Panc1 (cell line): Measurements from ENCODE around the gene FARSA. TPM values are rescaled to one million over a fixed set of nuclear protein-coding genes. Genes with fewer than 3 reads are reported as not detected.
"Not testable (repeated sequence)": the region's sequence is repeated elsewhere in the genome, so short reads cannot be mapped to it uniquely, and the experiment has no call there.

Source experiments
- ATAC-seq: fragments of 200-7000 bp; cut with Tn5 transposase; 2 replicates; pipeline ENCODE4 v1.9.1; 2020; ENCODE audit warnings: mild to moderate bottlenecking, moderate library complexity
- BruUV-seq: library from RNA; stranded (reverse); fragments of 400-500 nt; replicated peaks from 2 replicates; lab custom pipeline; 2021; lab: Mats Ljungman, UMichigan
- CTCF ChIA-PET: fragments of 300-600 bp; sonication (Branson Sonifier 250); formaldehyde crosslinking; loops from one replicate; lab custom pipeline; 2022; ENCODE audit warnings: antibody characterized with exemption; lab: Charles Lee
- POLR2A ChIA-PET: fragments of 300-600 bp; sonication (Branson Sonifier 250); formaldehyde crosslinking; loops from one replicate; lab custom pipeline; 2022; ENCODE audit warnings: antibody characterized with exemption; lab: Charles Lee
- DNase-seq: peaks from one replicate; pipeline ENCODE4 v3.0.0-alpha.2; 2010; ENCODE audit warnings: low read depth, low spot score
- H3K27ac ChIP-seq: 2 replicates; pipeline ENCODE4 v1.5.1; 2011; ENCODE audit warnings: mild to moderate bottlenecking, low read length, inconsistent platforms
- H3K27me3 ChIP-seq: fragments of 200-500 bp; sonication (Bioruptor generic); 2 replicates; pipeline ENCODE4 v1.6.0; 2014; ENCODE audit warnings: low read length, inconsistent platforms; ENCODE audit not compliant: control insufficient read depth, insufficient read depth
- H3K36me3 ChIP-seq: fragments of 200-500 bp; sonication (Bioruptor generic); 2 replicates; pipeline ENCODE4 v1.5.1; 2014; ENCODE audit warnings: inconsistent platforms, mild to moderate bottlenecking, low read length, moderate library complexity; ENCODE audit not compliant: control insufficient read depth, insufficient read depth
- H3K4me1 ChIP-seq: 2 replicates; pipeline ENCODE4 v1.5.1; 2011; ENCODE audit warnings: inconsistent platforms, mild to moderate bottlenecking, low read length, moderate library complexity; ENCODE audit not compliant: control insufficient read depth, insufficient read depth
- H3K4me3 ChIP-seq, 2 experiments: 2 replicates each; pipeline ENCODE4 v1.5.1; 2011 to 2012; ENCODE audit warnings: low read depth in 2 of 2, low read length in 2 of 2, mild to moderate bottlenecking in 2 of 2, inconsistent platforms in 1 of 2, moderate library complexity in 1 of 2
- H3K9me3 ChIP-seq: fragments of 200-500 bp; sonication (Bioruptor generic); 2 replicates; pipeline ENCODE4 v1.5.1; 2014; ENCODE audit warnings: low read depth, mild to moderate bottlenecking, inconsistent platforms, low read length, moderate library complexity; ENCODE audit not compliant: control insufficient read depth, insufficient read depth
- POLR2AphosphoS5 ChIP-seq: IDR thresholded peaks from 2 replicates; pipeline ENCODE4 v1.6.1; 2012; ENCODE audit warnings: mild to moderate bottlenecking, low read depth, low read length, moderate library complexity
- REST ChIP-seq, 2 experiments: IDR thresholded peaks; 2 replicates each; pipeline ENCODE4 v1.6.1; 2011 to 2012; ENCODE audit warnings: low read depth in 2 of 2, control low read depth in 1 of 2, low read length in 1 of 2, mild to moderate bottlenecking in 1 of 2, moderate library complexity in 1 of 2; ENCODE audit not compliant: insufficient read depth in 1 of 2
- SIN3A ChIP-seq: IDR thresholded peaks from 2 replicates; pipeline ENCODE4 v1.6.1; 2012; ENCODE audit warnings: low read depth, mild to moderate bottlenecking, low read length, moderate library complexity, borderline replicate concordance; ENCODE audit not compliant: insufficient read depth
- in situ Hi-C: cut with HindIII; loops from 2 replicates; pipeline ENCODE4 v1.10.0; 2016; ENCODE audit warnings: low sequenced_read_pairs, low pct_unique_long_range_greater_than_20kb
- intact Hi-C: fragments of 100-400 bp; cut with micrococcal nuclease; formaldehyde crosslinking; loops from one replicate; pipeline ENCODE4 v1.10.0; 2022; ENCODE audit not compliant: unreplicated experiment
- total RNA-seq: library from RNA; stranded (reverse); gene quantifications from one replicate; pipeline ENCODE4 v1.2.1, GENCODE V29; 2021; ENCODE audit not compliant: unreplicated experiment

FARSA gene
- total RNA-seq, 1 experiment from 2014 or later: 80.3 TPM

- Histone ChIP-seq H3K27me3 (no peaks in the 10 kb centered on the region), H3K27ac (peak overlapping the region; percentile 44; the same call in 1 of the 2 replicates), H3K4me3 (peak overlapping the region; percentile 85 to 94), H3K9me3 (no peaks in the 10 kb centered on the region), H3K36me3 (no peaks in the 10 kb centered on the region; the same call in 1 of the 2 replicates), H3K4me1 (no peaks in the 10 kb centered on the region; the same call in 1 of the 2 replicates)
- no peak for TF ChIP-seq REST (IDR thresholded peaks at IDR 0.05; ENCODE audit: insufficient read depth in 1 of 2, low read depth in 2 of 2, low read length in 1 of 2)
- no peak for TF ChIP-seq SIN3A
- TF ChIP-seq POLR2AphosphoS5: no peak
- CTCF ChIA-PET: no interaction called here
- POLR2A ChIA-PET: no interaction called here
- intact Hi-C loops (no loop called here), in situ Hi-C loops (no loop called here)
- DNase-seq (no peak), ATAC-seq (peak; percentile 20; the same call in 1 of the 2 replicates)
- no TSS peak for BruUV-seq
These were observed 41.9 kb downstream of the FARSA start for GRCh38 chr19:12891553-12892021.

- Histone ChIP-seq H3K36me3 (no peaks in the 10 kb centered on the region; the same call in 1 of the 2 replicates), H3K9me3 (no peaks in the 10 kb centered on the region), H3K27ac (peak within 1 kb of the TSS; percentile 44; the same call in 1 of the 2 replicates), H3K4me1 (no peaks in the 10 kb centered on the region; the same call in 1 of the 2 replicates), H3K27me3 (no peaks in the 10 kb centered on the region), H3K4me3 (peak within 1 kb of the TSS; percentile 85 to 94)
- ATAC-seq (peak; percentile 99), DNase-seq (peak; percentile 87)
- BruUV-seq: TSS peak; percentile 86
- intact Hi-C loops: no loop called here
- in situ Hi-C loops: no loop called here
- TF ChIP-seq REST (IDR thresholded peaks at IDR 0.05; ENCODE audit: insufficient read depth in 1 of 2, low read depth in 2 of 2, low read length in 1 of 2): no peak
- TF ChIP-seq SIN3A: peak; percentile 56; the same call in 1 of the 2 replicates
- ChIA-PET CTCF (interaction anchor here (0.5 to 0.9 kb wide), 2 partner anchors 17 to 204 kb away, joined by 3 to 11 read pairs; no protein-coding TSS in a partner anchor), POLR2A (interaction anchor here (0.6 kb wide), 2 partner anchors 51 to 55 kb away, joined by 3 to 9 read pairs; partner anchors contain the start of gene RAD23A)
These were observed 42.5 kb downstream of the FARSA start, which contains the start of gene GCDH for GRCh38 chr19:12890787-12891552. TSS of gene GCDH (plus strand) at chr19:12891160. CDS start at chr19:12891305, 145 bp downstream.

- ATAC-seq, H3K36me3 ChIP-seq, DNase-seq, H3K27me3 ChIP-seq, H3K9me3 ChIP-seq, H3K4me1 ChIP-seq, H3K27ac ChIP-seq, in situ Hi-C loops, intact Hi-C loops, BruUV-seq: not testable (repeated sequence)
- ChIA-PET POLR2A (interaction anchor here (0.6 kb wide), 1 partner anchor 56 kb away, joined by 3 read pairs; the partner anchor contains the start of gene RAD23A), CTCF (interaction anchor here (0.5 to 0.9 kb wide), 3 partner anchors 18 to 972 kb away, joined by 3 to 11 read pairs (median 6); no protein-coding TSS in a partner anchor)
- H3K4me3 ChIP-seq: peak overlapping the region; percentile 85 to 94
These were observed 43.2 kb downstream of the FARSA start for GRCh38 chr19:12890299-12890786.
